ENCODE measurements around the gene CCDC184.

GRCh38 chr12:48160046-48160445, 23.4 kb upstream of the CCDC184 start:
- TF ChIP-seq, protein P1, sequence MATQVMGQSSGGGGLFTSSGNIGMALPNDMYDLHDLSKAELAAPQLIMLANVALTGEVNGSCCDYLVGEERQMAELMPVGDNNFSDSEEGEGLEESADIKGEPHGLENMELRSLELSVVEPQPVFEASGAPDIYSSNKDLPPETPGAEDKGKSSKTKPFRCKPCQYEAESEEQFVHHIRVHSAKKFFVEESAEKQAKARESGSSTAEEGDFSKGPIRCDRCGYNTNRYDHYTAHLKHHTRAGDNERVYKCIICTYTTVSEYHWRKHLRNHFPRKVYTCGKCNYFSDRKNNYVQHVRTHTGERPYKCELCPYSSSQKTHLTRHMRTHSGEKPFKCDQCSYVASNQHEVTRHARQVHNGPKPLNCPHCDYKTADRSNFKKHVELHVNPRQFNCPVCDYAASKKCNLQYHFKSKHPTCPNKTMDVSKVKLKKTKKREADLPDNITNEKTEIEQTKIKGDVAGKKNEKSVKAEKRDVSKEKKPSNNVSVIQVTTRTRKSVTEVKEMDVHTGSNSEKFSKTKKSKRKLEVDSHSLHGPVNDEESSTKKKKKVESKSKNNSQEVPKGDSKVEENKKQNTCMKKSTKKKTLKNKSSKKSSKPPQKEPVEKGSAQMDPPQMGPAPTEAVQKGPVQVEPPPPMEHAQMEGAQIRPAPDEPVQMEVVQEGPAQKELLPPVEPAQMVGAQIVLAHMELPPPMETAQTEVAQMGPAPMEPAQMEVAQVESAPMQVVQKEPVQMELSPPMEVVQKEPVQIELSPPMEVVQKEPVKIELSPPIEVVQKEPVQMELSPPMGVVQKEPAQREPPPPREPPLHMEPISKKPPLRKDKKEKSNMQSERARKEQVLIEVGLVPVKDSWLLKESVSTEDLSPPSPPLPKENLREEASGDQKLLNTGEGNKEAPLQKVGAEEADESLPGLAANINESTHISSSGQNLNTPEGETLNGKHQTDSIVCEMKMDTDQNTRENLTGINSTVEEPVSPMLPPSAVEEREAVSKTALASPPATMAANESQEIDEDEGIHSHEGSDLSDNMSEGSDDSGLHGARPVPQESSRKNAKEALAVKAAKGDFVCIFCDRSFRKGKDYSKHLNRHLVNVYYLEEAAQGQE (IDR thresholded peaks at IDR 0.05), result no peak
- no peak for TF ChIP-seq PHF8 (IDR thresholded peaks at IDR 0.05; ENCODE audit: borderline replicate concordance, low read depth)
- TF ChIP-seq POLR2A (IDR thresholded peaks at IDR 0.05; ENCODE audit: low read length), result no peak
- TF ChIP-seq EP300 (IDR thresholded peaks at IDR 0.05), result no peak
- TF ChIP-seq, protein P2, sequence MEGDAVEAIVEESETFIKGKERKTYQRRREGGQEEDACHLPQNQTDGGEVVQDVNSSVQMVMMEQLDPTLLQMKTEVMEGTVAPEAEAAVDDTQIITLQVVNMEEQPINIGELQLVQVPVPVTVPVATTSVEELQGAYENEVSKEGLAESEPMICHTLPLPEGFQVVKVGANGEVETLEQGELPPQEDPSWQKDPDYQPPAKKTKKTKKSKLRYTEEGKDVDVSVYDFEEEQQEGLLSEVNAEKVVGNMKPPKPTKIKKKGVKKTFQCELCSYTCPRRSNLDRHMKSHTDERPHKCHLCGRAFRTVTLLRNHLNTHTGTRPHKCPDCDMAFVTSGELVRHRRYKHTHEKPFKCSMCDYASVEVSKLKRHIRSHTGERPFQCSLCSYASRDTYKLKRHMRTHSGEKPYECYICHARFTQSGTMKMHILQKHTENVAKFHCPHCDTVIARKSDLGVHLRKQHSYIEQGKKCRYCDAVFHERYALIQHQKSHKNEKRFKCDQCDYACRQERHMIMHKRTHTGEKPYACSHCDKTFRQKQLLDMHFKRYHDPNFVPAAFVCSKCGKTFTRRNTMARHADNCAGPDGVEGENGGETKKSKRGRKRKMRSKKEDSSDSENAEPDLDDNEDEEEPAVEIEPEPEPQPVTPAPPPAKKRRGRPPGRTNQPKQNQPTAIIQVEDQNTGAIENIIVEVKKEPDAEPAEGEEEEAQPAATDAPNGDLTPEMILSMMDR (IDR thresholded peaks at IDR 0.05), result no peak
- no peak for TF ChIP-seq MAX (IDR thresholded peaks at IDR 0.05)
- TF ChIP-seq RCOR1 (IDR thresholded peaks at IDR 0.05; ENCODE audit: low read depth, low read length), result no peak
